ENCODE data around the gene KREMEN2. TPM values are rescaled to one million over a fixed set of nuclear protein-coding genes. Genes with fewer than 3 reads are reported as not detected.

The KREMEN2 gene
- total and polyA plus RNA-seq, 2 of the 8 experiments (the other 6 are each of a cell fraction or from before 2014, with no cell fraction given), result 6.6 to 7.0 TPM

DNA sequence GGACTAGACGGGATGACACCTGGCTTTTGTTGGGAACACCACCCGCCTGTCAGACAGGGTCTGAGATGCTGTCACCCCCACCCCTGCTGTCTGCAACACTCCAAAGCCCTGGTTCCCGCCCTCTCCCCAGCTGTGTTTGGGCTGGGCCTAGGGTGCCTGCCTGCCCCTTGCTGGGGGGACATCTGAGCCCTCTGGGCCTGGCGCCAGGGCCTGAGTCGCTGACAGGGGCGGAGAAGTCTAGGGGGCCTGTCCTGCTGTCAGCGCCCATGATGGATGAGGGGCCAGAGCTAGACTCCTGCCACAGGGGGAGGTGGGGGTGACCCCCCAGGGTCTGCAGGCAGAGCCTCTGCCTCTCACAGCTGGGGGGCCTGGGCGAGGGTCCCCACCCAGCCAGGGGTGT lies 23.8 kb downstream of the KREMEN2 start:
- H3K36me3 ChIP-seq (ENCODE audit: control insufficient read depth in 2 of 4, insufficient read depth in 4 of 4, low read length in 3 of 4), result no peaks in the 10 kb centered on the region
- no peaks in the 10 kb centered on the region for H3K79me1 ChIP-seq (ENCODE audit: low read depth, low read length)
- no peak overlapping the region for H4K8ac ChIP-seq (ENCODE audit: extremely low read depth, insufficient read depth, low read length)
- FAIRE-seq (no peak), DNase-seq (ENCODE audit: low read depth in 1 of 2, low spot score in 2 of 2) (no peak)
- H2BK15ac ChIP-seq (ENCODE audit: low read length), result no peak overlapping the region
- H3K27ac ChIP-seq (ENCODE audit: low read depth, low read length), result no peak overlapping the region
- H3K4me1 ChIP-seq (replicated peaks in 1 of 4; ENCODE audit: control insufficient read depth in 3 of 4, insufficient read depth in 4 of 4, low read length in 3 of 4), result peaks cover 3 to 28% (median 23%) of the 10 kb centered on the region in 4 experiments
- H3K4ac ChIP-seq (replicated peaks; ENCODE audit: insufficient read length, low read depth, low read length), result no peak overlapping the region
- H3K23me2 ChIP-seq (ENCODE audit: low read depth, low read length), result no peaks in the 10 kb centered on the region; the same call in 1 of the 2 replicates
- H3K56ac ChIP-seq (replicated peaks; ENCODE audit: insufficient read length, low read depth, low read length), result no peak overlapping the region
- no peak overlapping the region for H4K91ac ChIP-seq (replicated peaks; ENCODE audit: insufficient read length, low read length)
- H3K23ac ChIP-seq (ENCODE audit: insufficient read length), result no peak overlapping the region
- H3K9me3 ChIP-seq (ENCODE audit: insufficient read depth in 2 of 2, low read depth in 1 of 2, low read length in 1 of 2), result no peaks in the 10 kb centered on the region
- no peak overlapping the region for H3K9ac ChIP-seq (replicated peaks in 1 of 4; ENCODE audit: extremely low read depth in 1 of 4, low read depth in 3 of 4, low read length in 3 of 4)
- H2BK5ac ChIP-seq (ENCODE audit: low read depth, low read length), result no peak overlapping the region
- ChIA-PET CTCF (ENCODE audit: partially characterized antibody) (interaction anchor here (0.8 to 5.2 kb wide), 7 partner anchors 9 to 40 kb away, joined by 3 to 24 read pairs (median 4); partner anchors contain the start of genes CLDN6 and CLDN9), POLR2A (ENCODE audit: partially characterized antibody) (interaction anchor here (0.6 to 15.2 kb wide), 13 partner anchors 9 to 147 kb away, joined by 3 to 200 read pairs (median 3); partner anchors contain the start of genes CLDN6, HCFC1R1, PAQR4 and THOC6)
- H2BK20ac ChIP-seq (ENCODE audit: low read length), result no peak overlapping the region
- H3K4me3 ChIP-seq (ENCODE audit: extremely low read depth in 1 of 4, insufficient read depth in 2 of 4, low read depth in 3 of 4, low read length in 4 of 4), result no peak overlapping the region
- H4K5ac ChIP-seq (ENCODE audit: insufficient read length, low read depth, low read length), result no peak overlapping the region
- WGBS, 2 experiments (ENCODE audit: extremely low coverage in 1 of 2, insufficient coverage in 1 of 2, insufficient read length in 1 of 2, insufficient replicate concordance in 2 of 2, low coverage in 1 of 2, low lambda C conversion rate in 2 of 2, missing lambda C conversion rate in 1 of 2), result 86% methylated on average over 8 of the region's 8 CpGs; no CpG with 5 or more reads in 1 of the 2 experiments
- no peak overlapping the region for H2AK5ac ChIP-seq (ENCODE audit: low read depth, low read length)
- no peaks in the 10 kb centered on the region for H4K20me1 ChIP-seq (replicated peaks in 1 of 2; ENCODE audit: control insufficient read depth in 1 of 2, insufficient read depth in 2 of 2, low read length in 2 of 2)
- H3K18ac ChIP-seq (ENCODE audit: extremely low read depth, low read length), result no peak overlapping the region
- no peak overlapping the region for H3K14ac ChIP-seq (ENCODE audit: insufficient read length)
- no peak overlapping the region for H2BK120ac ChIP-seq (replicated peaks; ENCODE audit: low read depth, low read length)
- TF ChIP-seq CEBPB (IDR thresholded peaks at IDR 0.05; ENCODE audit: low read depth, low read length) (no peak), POLR2A (IDR thresholded peaks at IDR 0.05; ENCODE audit: control extremely low read depth in 1 of 2, low read depth in 2 of 2, low read length in 2 of 2) (no peak), RFX5 (IDR thresholded peaks at IDR 0.05; ENCODE audit: borderline replicate concordance, low read depth, low read length) (no peak), SAP30 (IDR thresholded peaks at IDR 0.05; ENCODE audit: insufficient read depth, insufficient replicate concordance, low read length) (no peak)
- no peak overlapping the region for H3K4me2 ChIP-seq (ENCODE audit: insufficient read depth in 1 of 2, low read depth in 2 of 2, low read length in 2 of 2)
- no peaks in the 10 kb centered on the region for H3K79me2 ChIP-seq (ENCODE audit: control insufficient read depth in 1 of 2, insufficient read depth in 2 of 2, low read length in 2 of 2)
- H3K27me3 ChIP-seq (replicated peaks in 1 of 4; ENCODE audit: control insufficient read depth in 3 of 4, extremely low read depth in 1 of 4, insufficient read depth in 3 of 4, low read length in 3 of 4), result no peaks in the 10 kb centered on the region; a peak in 1 of 7 replicates
- H2BK12ac ChIP-seq (ENCODE audit: low read depth, low read length), result no peak overlapping the region
- H2AFZ ChIP-seq (ENCODE audit: low read length), result no peak overlapping the region
